ENCODE measurements around the gene OR2C1.

The OR2C1 gene

DNA sequence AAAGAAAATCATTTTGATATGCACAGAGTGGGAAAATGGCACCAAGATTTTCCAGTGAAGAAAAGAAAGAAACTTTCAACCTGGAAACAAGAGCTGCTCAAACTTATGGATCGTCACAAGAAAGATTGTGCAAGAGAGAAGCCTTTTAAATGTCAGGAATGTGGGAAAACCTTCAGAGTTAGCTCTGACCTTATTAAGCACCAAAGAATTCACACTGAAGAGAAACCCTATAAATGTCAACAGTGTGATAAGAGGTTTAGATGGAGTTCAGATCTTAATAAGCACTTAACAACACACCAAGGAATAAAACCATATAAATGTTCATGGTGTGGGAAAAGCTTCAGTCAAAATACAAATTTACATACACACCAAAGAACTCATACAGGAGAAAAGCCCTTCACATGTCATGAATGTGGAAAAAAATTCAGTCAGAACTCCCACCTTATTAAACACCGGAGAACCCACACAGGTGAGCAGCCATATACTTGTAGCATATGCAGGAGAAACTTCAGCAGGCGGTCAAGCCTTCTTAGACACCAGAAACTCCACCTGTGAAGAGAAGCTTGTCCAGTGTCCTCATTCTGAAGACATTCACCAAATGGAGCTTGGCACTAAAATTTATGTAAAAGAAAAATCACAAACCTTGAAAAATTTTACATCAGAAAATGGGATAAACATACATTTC lies 38.2 kb upstream of the OR2C1 start:
- H3K36me3 ChIP-seq (ENCODE audit: control insufficient read depth in 2 of 2, insufficient read depth in 1 of 2, low read length in 2 of 2) = peaks cover 0 to 62% of the 10 kb centered on the region in 2 experiments; a peak in 2 of 3 replicates
- TF ChIP-seq ZNF677 (tag by site-specific recombination; IDR thresholded peaks at IDR 0.05) (no peak), SCRT2 (tag by site-specific recombination; IDR thresholded peaks at IDR 0.05) (no peak), SCRT1 (tag by site-specific recombination; IDR thresholded peaks at IDR 0.05; ENCODE audit: borderline replicate concordance) (no peak), ZNF140 (tag by site-specific recombination; IDR thresholded peaks at IDR 0.05) (no peak), IKZF3 (tag by site-specific recombination; IDR thresholded peaks at IDR 0.05) (no peak), ZNF48 (tag by site-specific recombination; IDR thresholded peaks at IDR 0.05) (no peak), ZNF121 (tag by site-specific recombination; IDR thresholded peaks at IDR 0.05) (no peak), OVOL3 (tag by site-specific recombination; IDR thresholded peaks at IDR 0.05) (no peak), TRIM28 (IDR thresholded peaks at IDR 0.05; ENCODE audit: borderline replicate concordance, low read length) (peak; percentile 99), ZBTB1 (tag by site-specific recombination; IDR thresholded peaks at IDR 0.05) (no peak), ZNF2 (tag by site-specific recombination; IDR thresholded peaks at IDR 0.05) (peak; percentile 68; the same call in 1 of the 2 replicates), RBAK (tag by site-specific recombination; IDR thresholded peaks at IDR 0.05) (no peak), ZNF654 (tag by site-specific recombination; IDR thresholded peaks at IDR 0.05; ENCODE audit: low read depth) (no peak), ZNF391 (tag by site-specific recombination; IDR thresholded peaks at IDR 0.05; ENCODE audit: borderline replicate concordance, low read depth) (no peak)
- TF ChIP-seq, protein P1, sequence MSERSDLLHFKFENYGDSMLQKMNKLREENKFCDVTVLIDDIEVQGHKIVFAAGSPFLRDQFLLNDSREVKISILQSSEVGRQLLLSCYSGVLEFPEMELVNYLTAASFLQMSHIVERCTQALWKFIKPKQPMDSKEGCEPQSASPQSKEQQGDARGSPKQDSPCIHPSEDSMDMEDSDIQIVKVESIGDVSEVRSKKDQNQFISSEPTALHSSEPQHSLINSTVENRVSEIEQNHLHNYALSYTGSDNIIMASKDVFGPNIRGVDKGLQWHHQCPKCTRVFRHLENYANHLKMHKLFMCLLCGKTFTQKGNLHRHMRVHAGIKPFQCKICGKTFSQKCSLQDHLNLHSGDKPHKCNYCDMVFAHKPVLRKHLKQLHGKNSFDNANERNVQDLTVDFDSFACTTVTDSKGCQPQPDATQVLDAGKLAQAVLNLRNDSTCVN (tag by site-specific recombination; optimal IDR thresholded peaks at IDR 0.05) = no peak
- TF ChIP-seq, protein P2, sequence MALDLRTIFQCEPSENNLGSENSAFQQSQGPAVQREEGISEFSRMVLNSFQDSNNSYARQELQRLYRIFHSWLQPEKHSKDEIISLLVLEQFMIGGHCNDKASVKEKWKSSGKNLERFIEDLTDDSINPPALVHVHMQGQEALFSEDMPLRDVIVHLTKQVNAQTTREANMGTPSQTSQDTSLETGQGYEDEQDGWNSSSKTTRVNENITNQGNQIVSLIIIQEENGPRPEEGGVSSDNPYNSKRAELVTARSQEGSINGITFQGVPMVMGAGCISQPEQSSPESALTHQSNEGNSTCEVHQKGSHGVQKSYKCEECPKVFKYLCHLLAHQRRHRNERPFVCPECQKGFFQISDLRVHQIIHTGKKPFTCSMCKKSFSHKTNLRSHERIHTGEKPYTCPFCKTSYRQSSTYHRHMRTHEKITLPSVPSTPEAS (tag by site-specific recombination; IDR thresholded peaks at IDR 0.05) = no peak
- TF ChIP-seq, protein P3, sequence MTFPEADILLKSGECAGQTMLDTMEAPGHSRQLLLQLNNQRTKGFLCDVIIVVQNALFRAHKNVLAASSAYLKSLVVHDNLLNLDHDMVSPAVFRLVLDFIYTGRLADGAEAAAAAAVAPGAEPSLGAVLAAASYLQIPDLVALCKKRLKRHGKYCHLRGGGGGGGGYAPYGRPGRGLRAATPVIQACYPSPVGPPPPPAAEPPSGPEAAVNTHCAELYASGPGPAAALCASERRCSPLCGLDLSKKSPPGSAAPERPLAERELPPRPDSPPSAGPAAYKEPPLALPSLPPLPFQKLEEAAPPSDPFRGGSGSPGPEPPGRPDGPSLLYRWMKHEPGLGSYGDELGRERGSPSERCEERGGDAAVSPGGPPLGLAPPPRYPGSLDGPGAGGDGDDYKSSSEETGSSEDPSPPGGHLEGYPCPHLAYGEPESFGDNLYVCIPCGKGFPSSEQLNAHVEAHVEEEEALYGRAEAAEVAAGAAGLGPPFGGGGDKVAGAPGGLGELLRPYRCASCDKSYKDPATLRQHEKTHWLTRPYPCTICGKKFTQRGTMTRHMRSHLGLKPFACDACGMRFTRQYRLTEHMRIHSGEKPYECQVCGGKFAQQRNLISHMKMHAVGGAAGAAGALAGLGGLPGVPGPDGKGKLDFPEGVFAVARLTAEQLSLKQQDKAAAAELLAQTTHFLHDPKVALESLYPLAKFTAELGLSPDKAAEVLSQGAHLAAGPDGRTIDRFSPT (tag by site-specific recombination; IDR thresholded peaks at IDR 0.05) = no peak
- TF ChIP-seq, protein P4, sequence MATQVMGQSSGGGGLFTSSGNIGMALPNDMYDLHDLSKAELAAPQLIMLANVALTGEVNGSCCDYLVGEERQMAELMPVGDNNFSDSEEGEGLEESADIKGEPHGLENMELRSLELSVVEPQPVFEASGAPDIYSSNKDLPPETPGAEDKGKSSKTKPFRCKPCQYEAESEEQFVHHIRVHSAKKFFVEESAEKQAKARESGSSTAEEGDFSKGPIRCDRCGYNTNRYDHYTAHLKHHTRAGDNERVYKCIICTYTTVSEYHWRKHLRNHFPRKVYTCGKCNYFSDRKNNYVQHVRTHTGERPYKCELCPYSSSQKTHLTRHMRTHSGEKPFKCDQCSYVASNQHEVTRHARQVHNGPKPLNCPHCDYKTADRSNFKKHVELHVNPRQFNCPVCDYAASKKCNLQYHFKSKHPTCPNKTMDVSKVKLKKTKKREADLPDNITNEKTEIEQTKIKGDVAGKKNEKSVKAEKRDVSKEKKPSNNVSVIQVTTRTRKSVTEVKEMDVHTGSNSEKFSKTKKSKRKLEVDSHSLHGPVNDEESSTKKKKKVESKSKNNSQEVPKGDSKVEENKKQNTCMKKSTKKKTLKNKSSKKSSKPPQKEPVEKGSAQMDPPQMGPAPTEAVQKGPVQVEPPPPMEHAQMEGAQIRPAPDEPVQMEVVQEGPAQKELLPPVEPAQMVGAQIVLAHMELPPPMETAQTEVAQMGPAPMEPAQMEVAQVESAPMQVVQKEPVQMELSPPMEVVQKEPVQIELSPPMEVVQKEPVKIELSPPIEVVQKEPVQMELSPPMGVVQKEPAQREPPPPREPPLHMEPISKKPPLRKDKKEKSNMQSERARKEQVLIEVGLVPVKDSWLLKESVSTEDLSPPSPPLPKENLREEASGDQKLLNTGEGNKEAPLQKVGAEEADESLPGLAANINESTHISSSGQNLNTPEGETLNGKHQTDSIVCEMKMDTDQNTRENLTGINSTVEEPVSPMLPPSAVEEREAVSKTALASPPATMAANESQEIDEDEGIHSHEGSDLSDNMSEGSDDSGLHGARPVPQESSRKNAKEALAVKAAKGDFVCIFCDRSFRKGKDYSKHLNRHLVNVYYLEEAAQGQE (tag by site-specific recombination; IDR thresholded peaks at IDR 0.05) = no peak
- TF ChIP-seq, protein P5, sequence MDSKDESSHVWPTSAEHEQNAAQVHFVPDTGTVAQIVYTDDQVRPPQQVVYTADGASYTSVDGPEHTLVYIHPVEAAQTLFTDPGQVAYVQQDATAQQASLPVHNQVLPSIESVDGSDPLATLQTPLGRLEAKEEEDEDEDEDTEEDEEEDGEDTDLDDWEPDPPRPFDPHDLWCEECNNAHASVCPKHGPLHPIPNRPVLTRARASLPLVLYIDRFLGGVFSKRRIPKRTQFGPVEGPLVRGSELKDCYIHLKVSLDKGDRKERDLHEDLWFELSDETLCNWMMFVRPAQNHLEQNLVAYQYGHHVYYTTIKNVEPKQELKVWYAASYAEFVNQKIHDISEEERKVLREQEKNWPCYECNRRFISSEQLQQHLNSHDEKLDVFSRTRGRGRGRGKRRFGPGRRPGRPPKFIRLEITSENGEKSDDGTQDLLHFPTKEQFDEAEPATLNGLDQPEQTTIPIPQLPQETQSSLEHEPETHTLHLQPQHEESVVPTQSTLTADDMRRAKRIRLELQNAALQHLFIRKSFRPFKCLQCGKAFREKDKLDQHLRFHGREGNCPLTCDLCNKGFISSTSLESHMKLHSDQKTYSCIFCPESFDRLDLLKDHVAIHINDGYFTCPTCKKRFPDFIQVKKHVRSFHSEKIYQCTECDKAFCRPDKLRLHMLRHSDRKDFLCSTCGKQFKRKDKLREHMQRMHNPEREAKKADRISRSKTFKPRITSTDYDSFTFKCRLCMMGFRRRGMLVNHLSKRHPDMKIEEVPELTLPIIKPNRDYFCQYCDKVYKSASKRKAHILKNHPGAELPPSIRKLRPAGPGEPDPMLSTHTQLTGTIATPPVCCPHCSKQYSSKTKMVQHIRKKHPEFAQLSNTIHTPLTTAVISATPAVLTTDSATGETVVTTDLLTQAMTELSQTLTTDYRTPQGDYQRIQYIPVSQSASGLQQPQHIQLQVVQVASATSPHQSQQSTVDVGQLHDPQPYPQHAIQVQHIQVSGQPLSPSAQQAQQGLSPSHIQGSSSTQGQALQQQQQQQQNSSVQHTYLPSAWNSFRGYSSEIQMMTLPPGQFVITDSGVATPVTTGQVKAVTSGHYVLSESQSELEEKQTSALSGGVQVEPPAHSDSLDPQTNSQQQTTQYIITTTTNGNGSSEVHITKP (tag by site-specific recombination; IDR thresholded peaks at IDR 0.05) = no peak
- TF ChIP-seq, protein P6, sequence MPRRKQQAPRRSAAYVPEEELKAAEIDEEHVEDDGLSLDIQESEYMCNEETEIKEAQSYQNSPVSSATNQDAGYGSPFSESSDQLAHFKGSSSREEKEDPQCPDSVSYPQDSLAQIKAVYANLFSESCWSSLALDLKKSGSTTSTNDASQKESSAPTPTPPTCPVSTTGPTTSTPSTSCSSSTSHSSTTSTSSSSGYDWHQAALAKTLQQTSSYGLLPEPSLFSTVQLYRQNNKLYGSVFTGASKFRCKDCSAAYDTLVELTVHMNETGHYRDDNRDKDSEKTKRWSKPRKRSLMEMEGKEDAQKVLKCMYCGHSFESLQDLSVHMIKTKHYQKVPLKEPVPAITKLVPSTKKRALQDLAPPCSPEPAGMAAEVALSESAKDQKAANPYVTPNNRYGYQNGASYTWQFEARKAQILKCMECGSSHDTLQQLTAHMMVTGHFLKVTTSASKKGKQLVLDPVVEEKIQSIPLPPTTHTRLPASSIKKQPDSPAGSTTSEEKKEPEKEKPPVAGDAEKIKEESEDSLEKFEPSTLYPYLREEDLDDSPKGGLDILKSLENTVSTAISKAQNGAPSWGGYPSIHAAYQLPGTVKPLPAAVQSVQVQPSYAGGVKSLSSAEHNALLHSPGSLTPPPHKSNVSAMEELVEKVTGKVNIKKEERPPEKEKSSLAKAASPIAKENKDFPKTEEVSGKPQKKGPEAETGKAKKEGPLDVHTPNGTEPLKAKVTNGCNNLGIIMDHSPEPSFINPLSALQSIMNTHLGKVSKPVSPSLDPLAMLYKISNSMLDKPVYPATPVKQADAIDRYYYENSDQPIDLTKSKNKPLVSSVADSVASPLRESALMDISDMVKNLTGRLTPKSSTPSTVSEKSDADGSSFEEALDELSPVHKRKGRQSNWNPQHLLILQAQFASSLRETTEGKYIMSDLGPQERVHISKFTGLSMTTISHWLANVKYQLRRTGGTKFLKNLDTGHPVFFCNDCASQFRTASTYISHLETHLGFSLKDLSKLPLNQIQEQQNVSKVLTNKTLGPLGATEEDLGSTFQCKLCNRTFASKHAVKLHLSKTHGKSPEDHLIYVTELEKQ (tag by site-specific recombination; IDR thresholded peaks at IDR 0.05; ENCODE audit: borderline replicate concordance) = no peak
- TF ChIP-seq, protein P7, sequence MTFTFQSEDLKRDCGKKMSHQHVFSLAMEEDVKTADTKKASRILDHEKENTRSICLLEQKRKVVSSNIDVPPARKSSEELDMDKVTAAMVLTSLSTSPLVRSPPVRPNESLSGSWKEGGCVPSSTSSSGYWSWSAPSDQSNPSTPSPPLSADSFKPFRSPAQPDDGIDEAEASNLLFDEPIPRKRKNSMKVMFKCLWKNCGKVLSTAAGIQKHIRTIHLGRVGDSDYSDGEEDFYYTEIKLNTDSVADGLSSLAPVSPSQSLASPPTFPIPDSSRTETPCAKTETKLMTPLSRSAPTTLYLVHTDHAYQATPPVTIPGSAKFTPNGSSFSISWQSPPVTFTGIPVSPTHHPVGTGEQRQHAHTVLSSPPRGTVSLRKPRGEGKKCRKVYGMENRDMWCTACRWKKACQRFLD (tag by site-specific recombination; IDR thresholded peaks at IDR 0.05) = no peak

More for the DNA sequence above, 38.2 kb upstream of the OR2C1 start:
- ChIA-PET POLR2A (no interaction called here), CTCF (no interaction called here)
- Histone ChIP-seq H3K4me1 (ENCODE audit: control insufficient read depth, insufficient read depth, low read length) (no peaks in the 10 kb centered on the region), H3K9me3 (ENCODE audit: control insufficient read depth, insufficient read depth, low read depth, low read length) (no peaks in the 10 kb centered on the region; the same call in none of the 2 replicates), H3K4me3 (ENCODE audit: low read depth, low read length) (no peak overlapping the region), H3K27ac (ENCODE audit: extremely low read depth, low read depth, low read length) (no peak overlapping the region)

Data from HEK293 (cell line).